Body of pancreas (tissue), 4 donors: ENCODE data around the gene EXOC3. TPM values are rescaled to one million over a fixed set of nuclear protein-coding genes. Genes with fewer than 3 reads are reported as not detected.

ENCODE experiments used
- ATAC-seq: fragments of 150-250 bp; one replicate; pipeline ENCODE4 v1.9.1; 2016
- DNase-seq, 4 donors: peaks; one replicate each; pipeline ENCODE4 v3.0.0-alpha.2; 2019
- H3K27ac ChIP-seq, 4 donors: fragments of 200-600 bp; sonication (generic); 1 replicate in 3 of 4; 2 replicates in 1 of 4; pipeline versions ENCODE4 v1.5.1 to v1.6.1; 2016 to 2019; ENCODE audit warnings: mild to moderate bottlenecking in 1 of 4, mixed read lengths in 1 of 4, moderate library complexity in 1 of 4
- H3K27me3 ChIP-seq, 2 donors: fragments of 200-600 bp; sonication (generic); one replicate each; pipeline ENCODE4 v1.6.0; 2016; ENCODE audit warnings: mild to moderate bottlenecking in 1 of 2
- H3K36me3 ChIP-seq, 2 donors: fragments of 200-600 bp; sonication (generic); replicated peaks in 1 of 2; 2 replicates each; pipeline ENCODE4 v1.5.1; 2016; ENCODE audit warnings: low read depth in 2 of 2; ENCODE audit not compliant: insufficient read depth in 1 of 2
- H3K4me1 ChIP-seq: fragments of 200-600 bp; sonication (generic); one replicate; pipeline ENCODE4 v1.6.0; 2016
- H3K4me3 ChIP-seq, 2 donors: fragments of 200-600 bp; sonication (generic); 1 replicate in 1 of 2; 2 replicates in 1 of 2; pipeline ENCODE4 v1.5.1; 2016 to 2019
- H3K9me3 ChIP-seq, 3 donors: fragments of 200-600 bp; sonication (generic); 1 replicate in 2 of 3; 2 replicates in 1 of 3; pipeline ENCODE4 v1.5.1; 2016
- CTCF ChIP-seq, 7 experiments: fragments of 450-650 bp in 4 of 7; fragments of 200-600 bp in 3 of 7; sonication (generic) in 3 of 7; IDR thresholded peaks; one replicate each; pipeline ENCODE4 v1.5.1; 2016 to 2019; ENCODE audit warnings: antibody characterized with exemption in 7 of 7
- POLR2A ChIP-seq, 3 donors: fragments of 450-650 bp; IDR thresholded peaks; one replicate each; pipeline ENCODE4 v1.6.1; 2016; ENCODE audit warnings: antibody characterized with exemption in 3 of 3, mild to moderate bottlenecking in 2 of 3
- WGBS, 2 donors: methylation state at CpG; one replicate each; pipeline ENCODE4 v1.1.5; 2017; 5-methylcytosine and 5-hydroxymethylcytosine counted together
- intact Hi-C: fragments of 100-400 bp; cut with DNase I; formaldehyde crosslinking; loops from one replicate; pipeline ENCODE4 v1.15.1; 2023
- total RNA-seq, 2 donors: library from RNA; depleted of rRNA; stranded (reverse); fragments of >200 nt; gene quantifications; one replicate each; pipeline ENCODE4 v1.1.0, GENCODE V29; 2016

EXOC3 gene
- total RNA-seq, result 10 to 100 TPM; 32.2 to 79.1 TPM

GRCh38 chr5:442335-443238 lies at the start of gene EXOC3:
Gene EXOC3, plus strand, starts transcription at chr5:443176. Its CDS starts 3,030 bp downstream, at chr5:446206.
- peak within 1 kb of the TSS; percentile 60 to 78 (median 66) for H3K27ac ChIP-seq
- peak within 1 kb of the TSS; percentile 88 to 90 for H3K4me3 ChIP-seq
- H3K4me1 ChIP-seq, result peaks cover 18% of the 10 kb centered on the region
- intact Hi-C loops, result no loop called here
- no peaks in the 10 kb centered on the region for H3K9me3 ChIP-seq
- TF ChIP-seq CTCF (IDR thresholded peaks at IDR 0.05) (no peak), POLR2A (IDR thresholded peaks at IDR 0.05) (peak; percentile 39 to 76 (median 75))
- DNase-seq (peak; percentile 65 to 81 (median 71)), ATAC-seq (peak; percentile 87)
- H3K36me3 ChIP-seq, result peaks cover 0 to 3% of the 10 kb centered on the region in 2 donors
- 0 to 4% methylated on average over 9 to 72 of the region's 73 CpGs for WGBS, 2 donors
- H3K27me3 ChIP-seq, result no peaks in the 10 kb centered on the region

DNA sequence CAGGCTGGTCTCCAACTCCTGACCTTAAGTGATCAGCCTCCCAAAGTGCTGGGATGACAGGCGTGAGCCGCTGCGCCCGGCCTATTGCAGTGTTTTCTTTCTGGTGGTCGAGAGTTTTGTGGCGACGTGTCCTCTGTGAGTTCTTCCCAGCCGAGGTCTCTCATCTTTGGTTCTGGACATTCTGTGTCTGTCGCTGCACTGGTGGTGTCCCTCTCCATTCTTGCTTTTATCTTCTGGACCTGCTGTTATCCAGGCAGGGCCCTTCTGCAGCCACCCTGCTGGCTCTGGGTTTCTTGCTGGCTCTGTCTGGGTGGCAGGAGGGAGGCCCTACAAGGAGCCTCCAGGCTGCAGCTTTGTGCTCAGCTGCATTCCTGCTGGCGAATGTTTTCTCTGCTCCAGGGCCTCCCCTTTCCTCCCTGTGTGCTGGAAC lies 49.1 kb upstream of the EXOC3 start:
- ATAC-seq (no peak), DNase-seq (no peak)
- Histone ChIP-seq H3K27ac (no peak overlapping the region), H3K9me3 (no peaks in the 10 kb centered on the region), H3K36me3 (no peaks in the 10 kb centered on the region), H3K4me3 (no peak overlapping the region), H3K4me1 (no peaks in the 10 kb centered on the region), H3K27me3 (no peaks in the 10 kb centered on the region)
- TF ChIP-seq POLR2A (IDR thresholded peaks at IDR 0.05) (no peak), CTCF (IDR thresholded peaks at IDR 0.05) (no peak)
- WGBS, 2 donors, result 79 to 85% methylated on average over 9 to 10 of the region's 10 CpGs
- intact Hi-C loops, result no loop called here

DNA sequence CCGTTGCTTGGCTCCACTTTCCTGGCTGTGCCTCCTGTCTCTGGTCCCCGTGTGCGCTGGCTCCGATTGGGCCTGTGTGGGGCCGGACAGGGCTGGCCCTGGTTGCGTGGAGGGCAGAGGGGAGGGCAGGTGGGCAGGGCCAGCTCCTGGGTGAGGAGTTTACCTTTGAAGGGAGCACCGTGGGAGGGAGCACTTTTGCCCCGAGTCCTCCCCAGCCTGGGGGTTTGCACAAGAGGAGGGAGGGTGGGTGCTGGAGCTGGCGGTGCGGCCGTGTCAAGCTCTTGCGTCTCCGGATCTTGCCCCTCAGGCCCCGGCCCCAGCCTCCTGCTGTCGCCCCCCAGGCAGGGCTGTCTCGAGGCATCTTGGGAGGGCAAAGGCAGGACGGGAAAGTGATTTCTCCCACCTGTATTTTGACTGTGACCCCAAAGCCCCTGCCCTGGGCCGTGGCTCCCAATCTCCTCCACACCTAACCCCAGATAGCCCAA lies 48.3 kb upstream of the EXOC3 start:
- Histone ChIP-seq H3K9me3 (no peaks in the 10 kb centered on the region), H3K36me3 (no peaks in the 10 kb centered on the region), H3K27me3 (no peaks in the 10 kb centered on the region), H3K27ac (no peak overlapping the region), H3K4me3 (no peak overlapping the region), H3K4me1 (peaks cover 5% of the 10 kb centered on the region)
- ATAC-seq, result no peak
- intact Hi-C loops, result no loop called here
- TF ChIP-seq POLR2A (IDR thresholded peaks at IDR 0.05), result no peak
- DNase-seq, result no peak
- WGBS, 2 donors, result 69 to 76% methylated on average over 11 to 18 of the region's 18 CpGs

DNA sequence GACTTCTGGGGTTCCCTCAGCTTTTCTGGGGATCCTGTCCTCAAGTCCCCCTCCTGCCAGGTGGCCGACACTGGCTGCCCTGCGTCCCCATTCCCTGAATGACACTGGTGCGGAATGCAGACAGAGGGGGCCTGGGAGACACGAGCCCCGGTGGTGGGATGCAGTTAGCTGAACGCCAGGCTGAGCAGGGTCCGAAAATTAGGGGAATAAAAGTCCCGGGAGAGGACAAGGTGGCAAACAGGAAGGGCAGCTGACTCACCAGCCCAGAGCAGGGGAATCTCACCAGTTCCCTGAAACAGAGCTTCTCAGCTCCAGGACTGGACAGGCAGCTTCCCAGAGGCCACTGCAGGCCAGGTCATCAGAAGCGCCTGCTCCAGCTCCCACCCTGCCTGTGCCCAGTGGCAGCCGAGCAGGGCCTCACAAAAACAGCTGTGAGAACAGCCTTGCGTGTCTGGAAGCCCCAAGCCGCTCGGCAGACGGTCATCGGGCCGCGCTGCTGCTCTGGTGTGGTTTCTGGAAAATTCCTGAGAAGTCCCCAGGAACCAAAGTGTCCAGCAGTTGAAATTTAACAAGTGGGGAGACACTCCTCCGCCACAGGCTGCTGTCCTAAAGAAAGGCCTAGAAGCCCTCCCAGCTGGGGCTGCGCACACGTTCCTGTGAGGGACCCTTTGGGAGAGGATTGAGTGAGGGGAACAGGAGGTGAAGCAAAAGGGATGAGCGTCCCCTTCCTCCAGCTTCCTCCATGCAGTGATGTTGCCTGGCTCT lies 47.6 kb upstream of the EXOC3 start:
- 48 to 61% methylated on average over 12 to 21 of the region's 21 CpGs for WGBS, 2 donors
- TF ChIP-seq POLR2A (IDR thresholded peaks at IDR 0.05), result no peak
- TF ChIP-seq CTCF (IDR thresholded peaks at IDR 0.05), result no peak
- no peaks in the 10 kb centered on the region for H3K36me3 ChIP-seq
- ATAC-seq (peak; percentile 33), DNase-seq (peak in 1 of 4 donors; percentile 1)
- H3K27ac ChIP-seq, result no peak overlapping the region
- H3K4me1 ChIP-seq, result peaks cover 11% of the 10 kb centered on the region
- no peak overlapping the region for H3K4me3 ChIP-seq
- no peaks in the 10 kb centered on the region for H3K9me3 ChIP-seq
- H3K27me3 ChIP-seq, result no peaks in the 10 kb centered on the region
- intact Hi-C loops, result no loop called here

GRCh38 chr5:395921-396530 lies 47.0 kb upstream of the EXOC3 start:
- Histone ChIP-seq H3K9me3 (no peaks in the 10 kb centered on the region), H3K27me3 (no peaks in the 10 kb centered on the region), H3K27ac (no peak overlapping the region), H3K36me3 (no peaks in the 10 kb centered on the region), H3K4me3 (no peak overlapping the region), H3K4me1 (peaks cover 14% of the 10 kb centered on the region)
- ATAC-seq, result no peak
- DNase-seq, result no peak
- WGBS, 2 donors, result 87% methylated on average over 12 to 13 of the region's 17 CpGs
- intact Hi-C loops, result no loop called here
- TF ChIP-seq CTCF (IDR thresholded peaks at IDR 0.05) (no peak), POLR2A (IDR thresholded peaks at IDR 0.05) (no peak)
